Fibroblast of skin of abdomen (primary cell): ENCODE results near the gene CACNB2. TPM values are rescaled to one million over a fixed set of nuclear protein-coding genes. Genes with fewer than 3 reads are reported as not detected.

Experiments used
- DNase-seq: peaks from one replicate; pipeline ENCODE4 v3.0.0-alpha.2; 2013
- polyA plus RNA-seq, 2 experiments: library from polyadenylated mRNA; unstranded; fragments of 120-200 nt; gene quantifications; one replicate each; pipeline ENCODE4 v1.2.1, GENCODE V29; 2013; ENCODE audit not compliant: insufficient read length in 2 of 2

Gene CACNB2
- polyA plus RNA-seq (2013, experiment 1 of 2; ENCODE audit: insufficient read length) = 0.27 TPM
- polyA plus RNA-seq (2013, experiment 2 of 2; ENCODE audit: insufficient read length) = 0.45 TPM

DNA sequence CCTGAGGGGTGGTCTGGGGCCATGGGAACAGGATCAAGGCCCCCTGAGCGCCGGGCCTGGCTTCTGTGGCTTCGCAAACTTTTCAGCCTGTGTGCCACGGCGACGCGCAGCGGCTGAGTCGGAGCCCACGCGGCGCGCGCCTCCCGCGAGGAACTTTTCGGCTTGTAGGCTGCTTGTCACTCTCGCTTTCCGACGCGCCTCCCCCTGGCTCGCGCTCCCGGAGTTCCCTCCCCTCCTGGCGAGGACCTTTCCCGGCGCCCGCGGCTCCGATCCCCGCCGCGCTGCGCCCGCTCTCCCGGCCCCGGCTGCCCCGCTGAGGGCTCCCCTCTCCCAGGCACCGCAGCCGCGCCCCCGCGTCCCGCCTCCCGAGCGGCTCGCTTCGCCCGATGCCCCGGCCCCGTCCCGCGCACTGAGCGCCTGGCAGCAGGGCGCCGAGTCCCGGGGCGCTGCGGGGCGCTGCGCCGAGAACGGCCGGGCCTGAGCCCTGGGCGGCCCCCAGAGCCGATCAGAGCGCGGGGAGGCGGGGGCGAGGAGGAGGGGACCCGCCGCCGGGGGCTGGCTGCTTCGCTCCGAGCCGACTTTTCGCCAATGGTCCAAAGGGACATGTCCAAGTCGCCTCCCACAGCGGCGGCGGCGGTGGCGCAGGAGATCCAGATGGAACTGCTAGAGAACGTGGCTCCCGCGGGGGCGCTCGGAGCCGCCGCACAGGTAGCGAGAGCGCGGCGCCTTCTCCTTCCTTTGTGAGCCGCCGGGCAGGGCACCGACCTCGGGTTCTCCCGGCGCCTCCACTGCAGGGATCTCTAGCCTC lies at the start of gene CACNB2:
Gene CACNB2 (plus strand): TSS at position 276 of the 808 bp plus-strand sequence.
- DNase-seq = peak; percentile 32

DNA sequence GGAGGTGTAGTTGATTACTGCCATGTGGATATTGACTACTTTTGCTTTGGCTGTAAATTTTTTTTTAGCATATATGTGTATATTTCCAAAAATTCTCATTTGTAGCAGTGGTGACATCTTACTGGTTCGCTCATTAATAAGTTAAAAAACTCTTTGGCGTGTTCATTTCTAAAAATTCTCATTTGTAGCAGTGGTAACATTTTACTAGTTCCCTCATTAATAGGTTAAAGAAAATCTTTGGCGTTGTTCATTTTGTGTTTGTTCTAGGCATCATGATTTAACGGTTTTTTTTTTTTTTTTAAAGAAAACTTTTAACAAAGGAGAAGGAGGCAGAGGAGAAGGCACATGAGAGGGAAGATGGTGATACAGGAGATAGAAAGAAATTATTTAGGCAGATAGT lies 45.9 kb upstream of the CACNB2 start:
- no peak for DNase-seq

DNA sequence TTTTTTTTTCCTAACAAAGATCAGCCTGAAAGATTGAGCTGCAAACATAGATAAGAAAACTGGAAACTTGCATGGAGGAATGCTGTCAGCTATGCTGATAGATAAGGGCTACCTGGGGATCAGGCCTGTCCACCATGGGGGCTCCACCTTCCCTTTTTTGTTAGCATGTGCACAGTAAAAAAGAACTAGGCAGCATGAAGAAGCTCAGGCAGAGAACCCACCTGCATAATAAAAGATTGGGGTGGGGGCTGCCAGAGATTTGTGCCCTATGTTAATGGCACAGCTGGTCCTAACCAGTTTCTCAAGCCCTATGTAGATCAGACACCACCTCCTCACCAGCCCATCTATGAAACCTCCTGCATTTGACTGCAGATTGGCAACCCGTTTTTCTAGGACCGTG lies 45.4 kb upstream of the CACNB2 start:
- DNase-seq = no peak

DNA sequence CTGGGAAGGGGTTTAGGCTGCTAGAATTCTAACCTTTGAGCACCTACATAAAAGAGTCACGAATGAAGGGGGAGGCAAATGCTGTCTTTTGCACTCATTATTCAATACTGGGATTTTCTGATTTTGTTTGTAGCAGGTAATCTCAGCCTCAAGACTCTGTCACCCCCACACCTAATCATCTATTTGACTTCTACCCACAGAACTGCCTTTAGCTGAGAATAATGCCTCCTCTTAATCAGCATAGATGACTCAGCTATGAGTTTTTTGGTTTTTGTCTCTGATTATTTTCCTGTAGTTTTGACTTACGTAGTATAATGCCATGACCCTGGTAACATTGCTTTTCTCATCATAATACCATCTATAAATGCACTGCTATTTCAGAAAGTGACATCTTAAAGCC lies 42.7 kb upstream of the CACNB2 start:
- DNase-seq = peak; percentile 11

DNA sequence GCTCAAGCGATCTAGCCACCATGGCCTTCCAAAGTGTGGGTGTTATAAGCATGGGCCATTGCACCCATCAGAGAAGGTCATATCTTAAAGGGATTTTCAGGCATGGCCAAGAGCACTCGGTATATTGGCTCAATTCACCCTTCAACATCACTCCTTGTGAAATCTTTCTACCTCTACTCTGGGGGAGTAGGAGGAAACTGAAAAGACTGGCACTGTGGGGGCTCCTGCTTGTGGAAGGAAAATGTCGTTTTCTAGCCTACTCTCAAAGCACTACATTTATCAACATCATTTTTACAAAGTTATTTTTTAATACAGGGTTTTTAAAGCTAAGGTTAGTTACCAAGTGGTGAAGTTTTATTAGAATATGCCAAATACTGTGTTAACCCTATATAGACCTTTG lies 42.0 kb upstream of the CACNB2 start:
- DNase-seq = no peak

DNA sequence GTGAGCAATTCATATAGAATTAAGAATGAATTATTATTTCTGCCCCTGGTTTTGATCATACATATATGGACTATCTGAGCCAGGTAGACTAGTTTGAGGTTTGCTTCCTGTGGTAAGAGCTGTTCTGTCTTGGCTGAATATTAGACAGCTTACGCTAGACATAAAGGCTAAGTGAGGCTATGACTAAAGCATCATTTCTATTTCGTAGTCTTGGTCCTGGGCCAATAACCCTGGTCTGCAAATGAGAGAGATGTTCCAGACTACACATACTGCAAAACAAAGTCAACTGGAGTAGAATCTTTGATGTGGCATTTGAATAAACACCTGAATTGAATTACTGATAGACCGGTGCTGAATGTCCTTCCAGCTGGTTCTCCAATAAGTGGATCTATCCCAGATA lies 40.8 kb upstream of the CACNB2 start:
- DNase-seq = peak; percentile 18

DNA sequence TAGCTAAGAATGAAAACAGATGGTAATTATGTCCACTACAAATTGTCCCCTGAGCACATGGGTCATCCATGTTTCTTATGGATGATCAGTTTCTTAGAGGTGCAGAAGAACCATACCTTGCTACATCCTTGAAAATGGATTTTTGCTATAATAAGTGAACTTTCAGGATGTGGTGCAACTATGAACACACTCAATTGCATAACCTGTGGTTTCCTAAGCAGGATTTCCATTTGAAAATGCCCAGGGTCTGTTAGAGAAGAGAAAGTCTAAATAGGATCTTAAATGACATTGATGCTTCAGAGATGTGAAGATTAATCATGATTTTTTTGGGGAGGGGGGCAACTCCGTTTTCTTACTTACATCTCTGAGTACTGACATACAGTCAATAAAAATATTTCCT lies 39.6 kb upstream of the CACNB2 start:
- DNase-seq = no peak

DNA sequence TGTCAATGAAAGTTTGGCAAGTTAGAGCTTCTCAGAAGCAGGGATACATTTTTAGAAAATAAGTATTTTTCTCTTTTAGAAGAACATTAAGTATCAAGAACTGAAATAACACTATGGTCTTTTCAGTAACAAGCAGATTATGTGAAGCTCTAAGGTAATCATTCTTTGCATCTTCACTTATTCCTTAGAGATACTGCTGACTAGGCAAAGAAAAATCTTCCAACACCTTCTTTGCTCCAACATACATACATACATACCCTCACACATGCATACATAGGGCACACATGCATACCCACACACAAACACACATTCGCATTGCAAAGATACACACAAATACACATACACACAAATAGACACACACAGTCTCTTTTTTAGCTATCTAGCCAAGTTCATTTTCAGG lies 37.8 kb upstream of the CACNB2 start:
- no peak for DNase-seq

DNA sequence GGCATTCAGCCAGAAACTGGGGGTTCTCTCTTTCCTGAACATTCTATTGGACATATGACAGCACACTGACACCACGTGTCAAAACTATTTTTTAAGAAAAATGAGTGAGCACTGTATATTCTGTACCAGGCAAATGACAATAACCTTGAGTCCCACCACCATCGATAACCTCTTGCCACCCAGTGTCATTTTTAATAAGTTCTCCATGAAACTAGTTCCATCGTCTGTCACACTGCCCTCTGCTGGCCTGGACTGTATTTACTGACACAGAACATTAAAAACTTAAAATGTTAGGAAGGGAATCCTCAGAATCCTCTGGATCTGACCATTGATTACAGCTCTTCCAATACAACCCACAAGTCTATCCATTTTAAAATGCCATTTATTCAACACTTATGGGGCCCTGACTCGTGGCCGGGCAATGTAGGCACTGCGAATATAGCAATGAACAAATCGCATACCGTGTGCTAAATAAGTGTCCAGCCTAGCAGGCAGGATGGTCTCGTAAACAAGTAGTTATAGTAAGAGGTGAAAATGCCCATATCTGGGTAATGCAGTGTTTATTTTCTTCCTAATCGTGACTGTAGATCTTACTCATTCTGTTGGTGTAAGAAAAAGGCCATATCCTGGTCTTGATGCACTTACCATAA lies 35.9 kb upstream of the CACNB2 start:
- DNase-seq = peak; percentile 26

DNA sequence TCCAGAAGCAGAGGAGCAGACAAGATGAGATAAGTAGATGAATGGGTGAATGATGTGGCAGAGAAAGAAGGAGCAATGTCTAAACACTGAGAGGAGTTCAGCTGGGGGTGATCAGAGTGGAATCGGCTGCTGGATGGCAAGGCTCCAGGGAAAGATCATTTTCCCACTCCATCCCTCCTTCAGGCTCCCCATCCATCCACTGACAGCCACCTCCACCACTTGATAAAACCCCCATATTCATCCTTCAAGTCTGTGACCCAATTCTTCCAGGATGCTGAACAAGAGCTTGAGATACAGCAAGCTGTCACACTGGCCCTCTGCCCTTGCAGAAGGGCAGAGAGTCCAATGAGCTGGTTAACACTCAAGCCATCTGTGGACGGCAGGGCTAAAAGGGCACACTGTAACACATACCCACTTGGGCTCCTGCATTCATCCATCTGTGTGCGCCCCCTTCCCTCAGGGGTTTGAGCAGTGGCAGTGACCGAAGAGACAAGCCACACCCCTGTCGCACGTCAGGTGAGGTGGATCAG lies 30.8 kb upstream of the CACNB2 start:
- DNase-seq = no peak

DNA sequence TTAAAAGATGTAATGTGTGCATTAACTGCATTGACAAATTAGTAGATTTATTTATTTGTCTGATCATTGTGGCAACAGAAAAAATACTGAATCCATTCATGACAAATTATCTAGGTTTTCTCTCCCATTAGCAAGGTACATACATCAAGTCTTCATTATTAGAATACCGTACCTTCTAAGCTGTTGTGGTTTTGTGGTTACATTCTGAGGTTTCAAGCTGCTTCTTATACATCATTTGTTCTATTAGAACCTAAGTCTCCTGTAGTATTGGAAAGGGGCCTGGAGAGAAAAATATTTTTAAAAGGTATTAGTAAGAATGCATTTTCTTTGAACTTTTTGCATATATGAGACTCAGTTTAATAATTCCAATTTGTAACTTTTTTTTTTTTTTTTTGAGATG lies 26.3 kb upstream of the CACNB2 start:
- peak; percentile 16 for DNase-seq

DNA sequence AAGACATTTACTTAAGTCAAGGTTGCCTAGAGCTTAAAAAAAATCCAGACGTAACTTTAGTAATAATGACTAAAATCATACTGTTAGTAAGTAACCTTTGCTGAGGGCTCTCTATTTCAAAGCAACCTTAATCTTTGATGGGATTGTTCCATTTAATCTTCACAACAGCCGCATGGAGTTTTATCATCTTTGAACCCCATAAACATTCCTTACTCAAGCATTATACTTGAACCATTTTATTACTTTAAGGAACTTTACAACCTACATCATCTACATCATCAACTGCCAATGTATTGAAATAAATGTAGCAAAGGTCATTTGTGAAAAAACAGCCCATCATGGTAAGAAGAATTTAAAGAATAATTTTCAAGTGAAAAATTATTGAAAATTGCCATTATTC lies 22.9 kb upstream of the CACNB2 start:
- DNase-seq = no peak

DNA sequence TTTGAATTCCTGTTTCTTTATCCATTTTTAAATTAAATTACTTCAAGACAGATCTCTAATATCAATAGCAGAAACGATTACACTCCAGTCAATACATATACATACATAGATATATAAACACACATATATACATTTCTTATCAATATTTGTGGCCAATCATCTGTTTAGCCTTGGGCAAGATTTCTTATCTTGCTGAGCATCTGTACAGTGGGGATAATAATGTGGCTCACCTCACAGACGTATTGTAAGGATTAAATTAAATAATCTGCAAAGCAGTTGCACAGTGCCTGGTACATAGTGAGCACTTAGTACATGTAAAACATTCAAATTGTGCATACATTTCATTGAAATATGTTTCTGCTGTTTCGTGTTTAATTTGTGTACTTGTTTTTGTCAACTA lies 17.5 kb upstream of the CACNB2 start:
- no peak for DNase-seq

DNA sequence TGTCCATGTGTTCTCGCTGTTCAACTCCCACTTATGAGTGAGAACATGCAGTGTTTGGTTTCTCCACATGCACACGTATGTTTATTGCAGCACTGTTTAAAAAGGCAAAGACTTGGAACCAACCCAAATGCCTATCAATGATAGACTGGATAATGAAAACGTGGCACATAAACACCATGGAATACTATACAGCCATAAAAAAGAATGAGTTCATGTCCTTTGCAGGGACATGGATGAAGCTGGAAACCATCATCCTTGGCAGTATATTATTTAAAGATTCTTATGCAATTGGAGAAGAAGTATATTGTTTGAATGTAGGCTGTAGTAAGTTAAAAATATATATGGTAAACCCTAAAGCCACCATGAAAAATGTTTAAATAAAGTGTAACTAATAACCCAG lies 7.2 kb upstream of the CACNB2 start:
- DNase-seq = no peak

DNA sequence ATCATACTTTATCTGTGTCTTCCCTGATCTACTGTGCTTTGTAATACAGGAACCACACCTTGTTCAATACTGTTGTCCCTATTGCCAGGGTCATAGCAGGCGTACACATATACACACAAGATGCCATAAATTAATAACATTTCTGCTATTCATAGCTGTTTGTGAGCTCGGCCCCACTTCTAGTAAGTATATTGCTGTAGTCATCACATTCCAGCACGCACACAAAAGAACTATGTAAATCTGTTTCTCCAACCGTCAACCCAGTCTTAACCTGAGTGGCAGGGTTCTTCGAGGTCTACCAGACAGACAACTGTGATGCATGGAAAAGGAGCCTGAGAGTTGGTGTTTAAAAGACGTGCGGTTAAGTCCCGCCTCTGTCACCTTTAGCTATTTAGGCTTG lies 5.7 kb upstream of the CACNB2 start:
- no peak for DNase-seq

DNA sequence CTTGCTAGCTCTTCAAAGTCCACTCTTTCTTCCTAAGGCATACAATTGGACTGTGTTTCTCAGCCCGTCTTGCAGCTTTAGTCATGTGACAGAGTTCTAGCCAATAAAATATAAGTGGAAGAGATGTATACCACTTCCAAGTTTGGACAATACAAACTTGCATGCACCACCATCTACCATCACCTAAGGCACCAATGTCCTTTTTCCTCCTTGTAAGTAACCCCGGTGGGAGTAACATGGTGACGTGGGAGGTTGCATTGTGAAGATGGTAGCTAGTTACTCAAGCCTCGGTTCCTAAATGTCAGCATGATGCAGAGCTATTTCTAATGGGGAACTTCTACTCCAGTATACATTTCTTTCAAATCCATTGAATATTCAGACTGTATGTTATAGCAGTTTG lies 5.3 kb upstream of the CACNB2 start:
- DNase-seq = no peak

DNA sequence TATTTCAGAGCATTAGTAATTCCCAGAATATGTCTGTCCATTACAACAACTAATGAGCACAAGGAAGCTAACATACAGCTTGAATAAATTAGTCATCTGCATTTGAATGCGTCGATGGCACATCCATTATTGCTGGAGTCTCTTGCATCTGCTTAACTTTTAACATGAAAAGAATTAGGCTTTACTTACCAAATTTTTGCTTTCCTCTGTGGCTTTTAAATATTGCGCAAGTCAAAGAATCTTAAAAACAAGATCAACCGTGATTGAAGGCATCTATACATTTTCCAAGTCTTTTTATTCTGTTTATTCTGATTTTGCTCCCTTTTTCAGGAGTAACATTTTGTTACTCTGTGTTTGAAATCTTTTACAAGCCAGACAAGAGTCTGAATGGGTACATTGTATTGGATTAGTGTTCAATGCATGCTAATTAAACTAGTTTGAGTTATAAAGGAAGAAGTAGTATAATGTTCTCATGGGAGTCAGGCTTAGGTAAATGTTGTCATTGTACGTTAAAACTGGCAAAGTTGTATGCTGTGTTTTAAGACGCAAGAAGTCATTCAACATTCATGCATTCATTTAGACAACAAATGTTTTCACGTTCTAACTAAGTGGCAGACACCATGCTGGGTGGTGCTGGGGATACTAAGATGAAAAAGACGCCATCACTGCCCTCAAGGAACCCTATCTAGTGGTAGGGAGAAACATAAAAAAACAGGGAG lies 4.0 kb upstream of the CACNB2 start:
- DNase-seq = peak; percentile 83

DNA sequence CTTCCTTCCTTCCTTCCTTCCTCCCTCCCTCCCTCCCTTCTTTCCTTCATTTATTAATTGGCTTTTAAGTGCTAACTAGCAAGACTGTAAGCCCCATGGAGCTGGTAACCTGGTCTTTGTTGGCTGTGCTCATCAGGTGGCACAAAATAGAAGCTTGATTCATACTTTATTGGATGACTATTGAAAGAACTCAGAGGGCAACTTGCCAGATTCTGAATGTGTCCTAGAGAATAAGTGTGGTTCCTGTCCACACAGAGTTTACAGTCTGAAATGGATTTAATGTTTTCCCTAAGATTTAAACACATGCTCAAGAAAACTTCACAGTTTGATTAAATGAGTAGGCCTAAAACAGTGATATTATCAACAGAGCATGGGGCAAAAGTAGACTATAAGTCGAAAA lies 3.1 kb upstream of the CACNB2 start:
- DNase-seq = no peak

DNA sequence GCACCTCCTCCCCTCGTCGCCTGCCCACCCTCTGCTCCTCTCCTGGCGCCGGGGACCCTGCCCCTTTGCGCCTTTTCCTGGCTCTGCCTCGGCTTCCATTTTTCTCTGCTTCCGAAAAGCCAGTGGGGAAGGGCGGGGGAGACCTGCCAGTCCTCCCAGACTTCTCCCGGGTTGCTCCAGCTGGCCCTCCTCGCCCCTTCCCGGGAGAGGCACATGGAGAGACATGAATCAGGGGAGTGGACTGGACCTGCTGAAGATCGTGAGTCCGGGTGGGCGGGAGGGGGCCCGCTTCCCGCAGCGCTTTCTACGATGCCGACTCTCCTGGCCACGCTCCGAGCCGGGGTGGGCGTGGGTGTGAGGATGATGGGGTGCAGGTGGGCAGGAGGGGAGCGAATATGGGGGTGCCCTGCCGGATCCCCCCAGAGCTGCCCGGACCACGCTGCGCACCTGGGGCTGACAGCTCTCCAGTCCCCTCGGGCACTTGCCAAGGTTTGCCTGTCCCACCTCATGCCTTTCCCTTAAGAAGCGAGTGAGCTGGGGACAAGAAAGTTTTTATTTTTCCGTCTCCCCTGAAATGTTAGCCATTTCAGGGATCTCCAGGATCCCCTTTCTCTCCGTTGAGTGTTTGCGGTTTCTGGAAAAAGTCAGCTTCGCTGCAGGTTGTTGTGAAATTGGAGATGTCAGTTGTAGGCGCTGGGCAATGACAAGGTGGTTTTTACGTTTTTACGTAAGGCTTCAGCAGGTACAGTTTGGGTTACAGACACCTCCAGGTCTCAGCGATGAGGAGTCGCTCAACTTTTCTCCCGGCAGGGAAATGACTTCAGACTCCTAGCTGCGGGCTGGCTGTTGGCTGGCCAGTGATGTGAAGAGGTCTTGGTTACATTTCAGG lies 977 bp downstream of the CACNB2 start:
- no peak for DNase-seq

DNA sequence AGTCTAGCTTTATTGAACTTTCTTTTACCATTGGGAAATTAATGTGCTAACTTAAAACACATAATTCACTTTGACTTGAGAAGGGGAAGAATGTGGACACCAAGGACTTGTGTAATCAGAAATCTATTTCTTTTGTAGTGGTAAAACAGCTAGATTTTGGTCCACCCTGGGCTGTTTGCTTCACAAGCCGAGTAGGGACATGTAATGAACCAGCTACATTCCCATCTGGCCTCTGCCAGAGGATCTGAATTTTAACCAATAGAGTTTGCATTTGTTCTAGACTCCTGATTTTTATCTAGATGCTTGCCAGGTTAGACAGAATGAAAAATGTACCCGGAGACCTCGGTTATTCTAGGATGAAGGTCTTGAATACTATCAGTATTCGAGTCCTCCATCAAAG lies 1.9 kb downstream of the CACNB2 start:
- no peak for DNase-seq

DNA sequence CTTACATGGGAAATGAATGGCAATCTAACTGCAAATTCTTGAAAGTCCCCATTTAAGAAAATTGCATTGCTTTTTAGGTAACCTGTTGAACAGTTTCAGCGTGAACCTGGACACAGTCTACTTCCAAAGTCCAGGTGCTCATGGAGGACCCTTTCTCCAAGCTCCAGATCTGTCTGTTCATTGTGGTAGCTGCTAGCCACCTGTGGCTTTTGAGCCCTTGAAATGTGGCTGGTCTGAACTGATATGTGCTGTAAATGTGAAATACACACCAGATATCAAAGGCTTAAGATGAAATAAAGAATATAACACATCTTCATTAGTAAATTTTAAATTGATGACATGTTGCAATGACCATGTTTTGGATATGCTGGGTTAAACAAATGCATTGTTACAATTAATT lies 4.2 kb downstream of the CACNB2 start:
- no peak for DNase-seq

DNA sequence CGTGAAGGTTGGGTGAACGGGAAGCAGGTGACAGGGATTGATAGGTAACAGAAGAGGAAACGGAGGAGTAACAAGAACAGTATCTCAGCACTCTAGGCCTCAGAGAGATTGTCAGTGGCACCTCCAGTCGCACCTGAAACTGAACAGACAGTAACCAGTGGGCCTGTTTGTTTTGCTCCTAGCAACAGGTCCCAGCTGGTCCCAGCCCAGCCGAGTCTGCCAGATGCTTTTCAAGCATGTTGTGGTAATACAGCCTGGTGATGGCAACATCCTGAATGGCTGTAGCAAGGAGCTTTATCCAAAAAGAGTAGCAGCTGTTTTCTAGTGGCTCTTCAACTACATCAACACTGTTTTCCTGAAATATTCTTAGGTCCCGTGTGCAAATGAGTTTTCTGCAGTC lies 4.7 kb downstream of the CACNB2 start:
- no peak for DNase-seq
